GM12801 (cell line): ENCODE data around the gene PTPN1.

ENCODE experiments used
- TF ChIP-seq, protein P1 (sequence below): IDR thresholded peaks from one replicate; pipeline ENCODE4 v1.5.1; 2011; ENCODE audit warnings: control low read depth; ENCODE audit not compliant: insufficient read length; ENCODE audit errors: extremely low read depth

PTPN1 gene

DNA sequence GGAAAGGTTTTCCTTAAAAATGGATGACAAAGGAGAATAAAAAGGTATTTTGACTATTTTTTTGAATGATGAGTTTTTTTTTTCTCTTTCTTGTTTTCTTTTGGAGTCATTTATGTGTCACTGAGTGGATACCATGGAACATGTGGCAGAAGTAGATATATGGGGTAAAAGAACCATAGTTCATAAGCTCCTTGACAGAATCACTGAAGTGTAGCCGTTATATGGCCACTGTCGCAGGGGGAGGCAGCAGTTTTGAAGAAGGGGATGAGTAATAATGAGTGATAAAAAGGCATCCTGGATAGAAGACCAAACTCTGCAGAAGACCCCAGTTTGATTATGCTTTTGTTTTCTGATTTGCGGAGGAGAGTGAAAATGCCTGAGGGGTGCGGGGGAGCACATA lies 15.5 kb downstream of the PTPN1 start:
- TF ChIP-seq, protein P1, sequence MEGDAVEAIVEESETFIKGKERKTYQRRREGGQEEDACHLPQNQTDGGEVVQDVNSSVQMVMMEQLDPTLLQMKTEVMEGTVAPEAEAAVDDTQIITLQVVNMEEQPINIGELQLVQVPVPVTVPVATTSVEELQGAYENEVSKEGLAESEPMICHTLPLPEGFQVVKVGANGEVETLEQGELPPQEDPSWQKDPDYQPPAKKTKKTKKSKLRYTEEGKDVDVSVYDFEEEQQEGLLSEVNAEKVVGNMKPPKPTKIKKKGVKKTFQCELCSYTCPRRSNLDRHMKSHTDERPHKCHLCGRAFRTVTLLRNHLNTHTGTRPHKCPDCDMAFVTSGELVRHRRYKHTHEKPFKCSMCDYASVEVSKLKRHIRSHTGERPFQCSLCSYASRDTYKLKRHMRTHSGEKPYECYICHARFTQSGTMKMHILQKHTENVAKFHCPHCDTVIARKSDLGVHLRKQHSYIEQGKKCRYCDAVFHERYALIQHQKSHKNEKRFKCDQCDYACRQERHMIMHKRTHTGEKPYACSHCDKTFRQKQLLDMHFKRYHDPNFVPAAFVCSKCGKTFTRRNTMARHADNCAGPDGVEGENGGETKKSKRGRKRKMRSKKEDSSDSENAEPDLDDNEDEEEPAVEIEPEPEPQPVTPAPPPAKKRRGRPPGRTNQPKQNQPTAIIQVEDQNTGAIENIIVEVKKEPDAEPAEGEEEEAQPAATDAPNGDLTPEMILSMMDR = no peak

DNA sequence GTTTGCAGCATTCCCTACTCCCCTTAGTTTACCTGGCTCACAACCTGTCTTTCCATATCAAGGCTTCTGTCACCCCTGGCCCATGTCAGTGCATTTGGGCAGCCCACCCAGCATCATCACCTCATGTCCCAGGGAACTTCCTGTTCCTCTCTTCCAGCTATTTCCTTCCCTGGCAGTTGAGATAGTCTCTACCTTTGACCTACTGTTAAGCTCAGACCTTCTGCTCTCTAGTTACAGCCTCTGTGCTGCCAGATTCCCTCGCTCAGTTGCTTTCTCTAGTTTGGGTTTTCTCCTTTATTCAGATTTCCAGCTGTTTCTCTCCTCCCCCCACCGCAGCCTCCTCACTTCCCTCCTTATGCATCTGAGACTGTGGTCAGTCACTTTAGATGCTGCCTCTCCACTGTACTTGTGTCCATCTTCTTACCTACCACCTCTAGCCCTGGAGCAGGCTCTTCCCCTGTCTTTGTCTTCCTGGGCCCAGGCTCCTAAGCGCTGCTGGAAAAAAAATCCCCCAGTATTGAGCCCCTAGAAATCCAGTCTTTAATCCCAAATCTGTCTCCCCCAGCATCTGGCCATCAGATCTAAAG lies 16.3 kb downstream of the PTPN1 start:
- TF ChIP-seq, protein P1 = no peak

DNA sequence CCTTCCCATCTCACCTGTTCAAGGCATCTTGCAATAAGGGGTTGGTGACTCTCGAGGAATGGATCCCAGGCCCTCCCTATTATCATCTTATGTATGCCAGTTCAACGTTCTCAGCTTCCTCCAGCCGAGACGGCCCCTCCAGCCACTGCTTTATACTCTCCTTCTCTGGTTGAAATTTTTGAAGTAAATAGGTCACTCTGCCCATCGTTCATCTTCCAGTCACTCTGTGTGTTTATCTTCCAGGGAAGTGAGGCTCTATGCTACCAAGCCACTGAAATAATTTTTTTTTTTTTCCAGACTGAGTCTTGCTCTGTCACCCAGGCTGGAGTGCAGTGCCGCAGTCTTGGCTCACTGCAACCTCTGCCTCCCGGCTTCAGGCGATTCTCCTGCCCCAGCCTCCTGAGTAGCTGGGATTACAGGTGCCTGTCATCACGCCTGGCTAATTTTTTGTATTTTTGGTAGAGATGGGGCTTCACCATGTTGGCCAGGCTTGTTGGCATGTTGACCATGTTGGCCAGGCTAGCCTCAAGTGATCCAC lies 17.0 kb downstream of the PTPN1 start:
- TF ChIP-seq, protein P1 = no peak

DNA sequence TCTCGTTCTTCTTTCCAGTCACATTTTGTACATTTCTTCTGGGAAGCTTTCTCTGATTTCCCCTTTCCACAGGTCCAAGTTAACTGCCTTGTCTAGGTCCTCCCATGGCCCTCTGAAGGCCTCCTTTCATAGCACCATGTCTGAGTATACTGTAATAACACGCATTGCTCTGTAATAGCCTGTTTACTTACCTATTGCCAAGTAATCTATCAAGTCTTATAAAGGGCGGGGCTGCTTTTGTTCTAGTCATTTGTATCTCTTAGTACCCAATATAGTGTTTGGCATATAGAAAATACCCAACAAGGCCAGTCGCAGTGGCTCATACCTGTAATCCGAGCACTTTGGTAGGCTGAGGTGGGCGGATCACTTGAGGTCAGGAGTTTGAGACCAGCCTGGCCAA lies 17.9 kb downstream of the PTPN1 start:
- TF ChIP-seq, protein P1 = no peak

DNA sequence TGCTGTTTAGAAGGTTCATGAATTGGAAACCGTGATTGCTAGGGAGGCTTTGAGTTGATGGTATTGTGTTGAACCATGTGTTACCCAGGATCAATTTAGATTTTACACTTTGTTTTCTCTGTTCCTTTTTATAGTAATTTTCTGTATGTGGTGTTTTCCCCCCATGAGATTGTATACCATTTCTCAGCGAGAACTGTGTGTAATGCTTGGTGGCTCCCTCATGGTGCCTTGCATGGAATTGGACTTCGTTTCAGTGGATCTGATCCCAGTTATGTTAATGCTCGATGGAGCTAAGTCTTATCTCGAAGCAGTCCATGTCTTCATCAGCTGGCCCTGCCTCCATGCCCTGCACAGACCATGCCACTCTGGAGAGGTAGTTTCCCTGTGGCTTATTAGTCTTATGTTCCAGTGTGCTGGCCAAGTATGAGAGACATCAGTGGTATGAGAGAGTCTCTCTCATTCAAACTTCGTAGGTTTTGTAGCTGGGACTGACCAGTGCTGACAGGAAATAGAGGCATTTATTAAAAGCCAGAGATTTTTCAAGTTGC lies 18.7 kb downstream of the PTPN1 start:
- TF ChIP-seq, protein P1 = no peak

DNA sequence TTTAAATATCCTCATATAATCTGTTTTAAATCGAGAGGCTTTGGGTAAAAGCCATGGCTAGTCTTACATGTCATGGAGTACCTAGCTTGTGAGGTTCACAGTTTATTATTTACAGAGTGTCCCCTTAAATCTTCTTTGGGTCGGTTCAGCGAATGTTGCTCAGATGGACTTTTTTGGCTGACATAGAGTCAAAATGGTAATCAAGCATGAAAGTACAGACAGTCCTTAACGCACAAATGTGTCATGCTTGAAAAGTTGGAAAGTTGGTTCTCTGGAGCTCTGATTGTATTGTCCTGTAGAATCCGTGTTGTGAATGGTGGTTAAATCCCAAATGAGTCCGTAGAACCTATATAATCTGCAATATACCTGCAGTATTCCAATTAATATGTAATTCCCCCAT lies 22.0 kb downstream of the PTPN1 start:
- TF ChIP-seq, protein P1 = no peak

DNA sequence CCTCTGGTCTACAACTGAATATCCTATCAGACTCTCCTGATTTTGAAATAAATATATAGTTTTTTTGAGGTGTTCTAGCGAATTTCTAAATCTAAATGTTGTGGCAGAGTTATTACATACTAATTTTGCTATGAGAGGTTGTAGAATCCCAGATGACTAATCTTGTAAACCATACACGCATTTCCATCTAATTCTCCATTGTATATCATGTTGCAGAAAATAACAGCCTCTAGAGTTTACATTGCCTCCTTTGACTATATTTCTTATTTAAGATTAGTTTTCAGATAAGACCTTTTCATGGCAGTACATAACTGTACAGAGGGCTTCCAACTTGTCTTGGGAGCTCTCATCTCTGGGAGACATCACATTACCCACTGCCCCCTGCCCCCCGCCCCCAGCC lies 22.9 kb downstream of the PTPN1 start:
- TF ChIP-seq, protein P1 = no peak

DNA sequence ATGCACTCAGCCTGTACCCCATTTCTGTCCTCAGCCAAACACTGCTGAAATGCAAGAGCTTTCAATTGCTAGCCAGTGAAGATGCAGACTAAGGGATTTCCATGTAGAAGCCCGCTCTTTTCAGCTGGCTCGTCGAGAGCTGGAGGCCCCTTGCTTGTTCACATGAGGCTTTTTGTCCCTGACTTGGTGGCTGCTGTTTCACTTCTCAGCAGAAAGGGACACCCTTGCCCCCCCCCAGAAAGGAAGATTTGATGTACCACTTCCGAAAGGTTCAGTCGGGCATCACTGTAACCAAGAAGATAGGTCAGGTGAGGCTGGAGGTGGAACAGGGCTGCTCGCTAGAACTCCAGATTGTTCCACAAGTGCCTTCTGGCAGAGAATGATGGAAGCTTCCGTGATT lies 23.3 kb downstream of the PTPN1 start:
- TF ChIP-seq, protein P1 = no peak
